GM18861 (cell line): ENCODE results near the gene PRRT1.

Source experiments
- ATAC-seq: cut with Tn5 transposase; IDR thresholded peaks from one replicate; pipeline ENCODE4 v1.9.1; 2021; ENCODE audit not compliant: unreplicated experiment

PRRT1 gene

GRCh38 chr6:32175711-32176475 is 24.2 kb upstream of the PRRT1 start, which contains the start of gene AGPAT1:
Gene AGPAT1, minus strand, starts transcription at chr6:32176084. Its CDS starts 4,588 bp downstream, at chr6:32171496.
- ATAC-seq: no peak

GRCh38 chr6:32175322-32175710 is 23.6 kb upstream of the PRRT1 start:
- no peak for ATAC-seq

GRCh38 chr6:32174416-32174815 is 22.7 kb upstream of the PRRT1 start:
- ATAC-seq: no peak

GRCh38 chr6:32173051-32173727 is 21.4 kb upstream of the PRRT1 start:
- no peak for ATAC-seq

- ATAC-seq: no peak
Measured at GRCh38 chr6:32171234-32171633, 19.5 kb upstream of the PRRT1 start.

- ATAC-seq: no peak
Measured at GRCh38 chr6:32170294-32170693, 18.6 kb upstream of the PRRT1 start.

- no peak for ATAC-seq
Measured at GRCh38 chr6:32168807-32169591, 17.3 kb upstream of the PRRT1 start.

GRCh38 chr6:32168350-32168749 is 16.6 kb upstream of the PRRT1 start:
- ATAC-seq: no peak

GRCh38 chr6:32167761-32168262 is 16.1 kb upstream of the PRRT1 start:
- ATAC-seq: no peak

- ATAC-seq: no peak
Measured at GRCh38 chr6:32167154-32167760, 15.5 kb upstream of the PRRT1 start.

GRCh38 chr6:32166411-32167061 is 14.8 kb upstream of the PRRT1 start:
- no peak for ATAC-seq

GRCh38 chr6:32164295-32164694 is 12.6 kb upstream of the PRRT1 start, which contains the start of gene EGFL8:
Gene EGFL8, plus strand, starts transcription at chr6:32164595. Its CDS starts 1,571 bp downstream, at chr6:32166166.
- no peak for ATAC-seq

GRCh38 chr6:32163559-32164258 is 12.0 kb upstream of the PRRT1 start:
- no peak for ATAC-seq

GRCh38 chr6:32158052-32158451 is 6.3 kb upstream of the PRRT1 start:
- no peak for ATAC-seq

- ATAC-seq: no peak
Measured at GRCh38 chr6:32156891-32157290, 5.2 kb upstream of the PRRT1 start.

- ATAC-seq: no peak
Measured at GRCh38 chr6:32154514-32155161, 2.9 kb upstream of the PRRT1 start.

- ATAC-seq: no peak
Measured at GRCh38 chr6:32153564-32154513, 2.1 kb upstream of the PRRT1 start, which contains the start of gene PPT2. Gene PPT2, plus strand, starts transcription at chr6:32154141. Its CDS starts 454 bp downstream, at chr6:32154595.
